Fibroblast of pulmonary artery (primary cell): ENCODE measurements around the gene KIAA0930.

Experiments used
- DNase-seq: peaks from one replicate; pipeline ENCODE4 v3.0.0-alpha.2; 2010; ENCODE audit warnings: low read depth
- H3K4me3 ChIP-seq: replicated peaks from 2 replicates; pipeline ENCODE4 v1.5.1; 2011; ENCODE audit warnings: low read depth, mild to moderate bottlenecking, control low read depth, low read length, moderate library complexity
- TF ChIP-seq, protein P1 (sequence below): IDR thresholded peaks from 2 replicates; pipeline ENCODE4 v1.5.1; 2011; ENCODE audit warnings: mild to moderate bottlenecking, control low read depth, low read length, inconsistent platforms; ENCODE audit errors: missing control alignments

The KIAA0930 gene

DNA sequence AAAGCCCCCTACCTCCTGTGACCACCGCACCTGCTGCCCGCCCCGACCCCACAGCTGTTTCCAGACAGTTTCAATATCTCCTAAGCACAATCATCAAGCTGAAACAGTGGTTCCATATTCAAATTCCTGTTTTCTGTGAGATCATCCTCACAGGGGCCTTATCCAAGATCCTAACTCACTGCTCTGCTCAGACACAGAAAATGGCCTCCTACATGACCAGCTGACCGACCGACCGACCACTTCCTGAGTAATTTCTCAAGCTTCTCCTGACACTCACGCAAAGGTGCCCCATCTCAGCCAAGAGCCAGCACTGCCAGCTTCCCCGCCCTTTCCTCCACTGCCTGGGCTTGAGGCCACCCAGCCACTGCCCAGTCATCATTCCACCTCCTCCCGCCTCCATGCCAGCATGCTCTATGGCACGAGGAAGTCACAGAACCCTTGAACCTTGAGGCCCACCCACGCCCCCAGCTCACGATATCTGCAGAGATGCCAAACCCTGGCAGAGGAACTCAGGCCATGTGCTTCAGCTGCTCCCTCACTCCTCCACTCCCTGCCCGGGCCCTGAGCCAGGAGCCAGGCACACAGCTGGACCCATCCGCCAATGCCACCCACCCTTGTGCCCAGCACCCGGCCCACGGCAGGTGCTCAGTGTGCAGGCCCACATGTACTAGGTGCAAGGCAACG lies 14.0 kb downstream of the KIAA0930 start:
- H3K4me3 ChIP-seq: no peak overlapping the region
- peak; percentile 31 for DNase-seq
- TF ChIP-seq, protein P1, sequence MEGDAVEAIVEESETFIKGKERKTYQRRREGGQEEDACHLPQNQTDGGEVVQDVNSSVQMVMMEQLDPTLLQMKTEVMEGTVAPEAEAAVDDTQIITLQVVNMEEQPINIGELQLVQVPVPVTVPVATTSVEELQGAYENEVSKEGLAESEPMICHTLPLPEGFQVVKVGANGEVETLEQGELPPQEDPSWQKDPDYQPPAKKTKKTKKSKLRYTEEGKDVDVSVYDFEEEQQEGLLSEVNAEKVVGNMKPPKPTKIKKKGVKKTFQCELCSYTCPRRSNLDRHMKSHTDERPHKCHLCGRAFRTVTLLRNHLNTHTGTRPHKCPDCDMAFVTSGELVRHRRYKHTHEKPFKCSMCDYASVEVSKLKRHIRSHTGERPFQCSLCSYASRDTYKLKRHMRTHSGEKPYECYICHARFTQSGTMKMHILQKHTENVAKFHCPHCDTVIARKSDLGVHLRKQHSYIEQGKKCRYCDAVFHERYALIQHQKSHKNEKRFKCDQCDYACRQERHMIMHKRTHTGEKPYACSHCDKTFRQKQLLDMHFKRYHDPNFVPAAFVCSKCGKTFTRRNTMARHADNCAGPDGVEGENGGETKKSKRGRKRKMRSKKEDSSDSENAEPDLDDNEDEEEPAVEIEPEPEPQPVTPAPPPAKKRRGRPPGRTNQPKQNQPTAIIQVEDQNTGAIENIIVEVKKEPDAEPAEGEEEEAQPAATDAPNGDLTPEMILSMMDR: no peak

DNA sequence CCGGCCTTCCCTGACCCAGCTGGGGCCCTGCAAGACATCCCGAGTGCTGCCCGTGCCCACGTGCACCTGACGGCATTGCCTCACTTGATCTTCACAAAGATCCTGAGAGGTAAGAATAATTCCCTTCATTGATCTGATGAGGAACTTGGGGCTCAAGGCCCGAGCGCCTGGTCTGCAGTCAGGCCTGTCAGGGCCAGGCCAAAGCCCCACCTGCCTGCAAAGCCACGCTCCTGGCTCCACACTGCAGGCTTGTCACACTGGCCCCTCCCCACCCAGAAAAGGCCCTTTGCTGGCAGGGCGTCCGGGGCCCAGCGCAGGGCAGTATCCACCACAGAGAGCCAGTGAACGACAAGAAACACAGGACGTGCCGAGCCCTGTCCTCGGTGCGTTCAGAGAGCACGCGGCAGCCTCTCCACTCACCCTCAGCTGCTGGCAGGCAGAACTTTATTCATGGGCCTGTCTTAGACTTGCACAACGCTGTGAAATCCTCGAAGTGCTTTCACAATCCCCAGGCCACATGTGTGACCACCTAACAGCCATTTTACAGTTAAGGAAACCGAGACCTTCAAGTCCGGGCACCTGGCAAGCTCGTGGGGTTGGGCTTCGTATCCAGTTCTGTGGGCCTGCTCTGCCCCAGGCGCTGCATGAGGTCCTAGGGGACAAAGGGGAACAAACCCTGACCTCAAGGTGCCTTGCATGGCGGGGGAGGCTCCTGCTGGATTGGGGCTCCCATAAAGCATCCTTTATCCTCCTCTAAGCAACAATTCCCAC lies 14.8 kb downstream of the KIAA0930 start:
- TF ChIP-seq, protein P1: no peak
- peak; percentile 60 for DNase-seq
- H3K4me3 ChIP-seq: no peak overlapping the region

GRCh38 chr22:45224988-45225731 lies 15.5 kb downstream of the KIAA0930 start:
- TF ChIP-seq, protein P1: no peak
- H3K4me3 ChIP-seq: no peak overlapping the region
- no peak for DNase-seq

GRCh38 chr22:45224331-45224730 lies 16.4 kb downstream of the KIAA0930 start:
- H3K4me3 ChIP-seq: no peak overlapping the region
- DNase-seq: no peak
- TF ChIP-seq, protein P1: no peak

GRCh38 chr22:45223304-45224117 lies 17.2 kb downstream of the KIAA0930 start:
- TF ChIP-seq, protein P1: no peak
- DNase-seq: no peak
- H3K4me3 ChIP-seq: no peak overlapping the region

GRCh38 chr22:45221201-45221600 lies 19.5 kb downstream of the KIAA0930 start:
- DNase-seq: no peak
- TF ChIP-seq, protein P1: no peak
- no peak overlapping the region for H3K4me3 ChIP-seq
